Raji (cell line): Measurements from ENCODE around the gene IKZF3.
A peak's percentile ranks its signal among the peaks of the same experiment; 100 is the strongest.

Experiments used
- POLR2A ChIP-seq: IDR thresholded peaks from 2 replicates; pipeline ENCODE4 v1.6.1; 2011; ENCODE audit warnings: low read depth, low read length, control low read depth; ENCODE audit not compliant: insufficient read depth

The IKZF3 gene

GRCh38 chr17:39794249-39794970 is 69.7 kb downstream of the IKZF3 start:
- peak; percentile 31; the same call in 1 of the 2 replicates for TF ChIP-seq POLR2A

DNA sequence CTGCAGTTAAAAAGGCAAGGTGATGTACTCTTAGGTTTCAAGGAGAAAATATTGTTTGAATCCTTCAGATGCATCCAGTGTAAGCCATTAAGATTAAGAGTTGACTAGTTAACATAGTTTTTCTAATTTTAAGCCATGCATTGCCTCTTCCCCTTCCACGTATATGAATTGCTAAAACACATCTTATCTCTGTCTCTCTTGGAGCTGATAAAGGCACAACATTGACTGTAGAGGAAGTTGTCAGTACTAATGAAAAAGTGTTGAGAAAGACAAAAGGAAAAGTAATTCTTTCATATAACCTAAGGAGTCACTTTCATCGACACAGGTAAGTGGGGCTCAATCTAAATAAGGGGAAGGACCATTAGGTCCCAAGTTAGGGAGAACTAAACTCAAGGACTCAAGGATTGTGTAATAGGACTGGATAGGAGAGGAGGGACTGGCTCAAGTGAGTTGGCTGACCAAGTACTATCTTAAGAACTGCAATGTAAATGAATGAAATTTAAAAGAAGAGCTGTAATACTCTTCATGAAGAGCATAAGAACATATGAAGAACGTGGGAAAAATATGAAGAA is 70.7 kb downstream of the IKZF3 start:
- no peak for TF ChIP-seq POLR2A

GRCh38 chr17:39792526-39793221 is 71.4 kb downstream of the IKZF3 start:
- no peak for TF ChIP-seq POLR2A

- TF ChIP-seq POLR2A, result no peak
Observed at GRCh38 chr17:39791111-39791992, 72.8 kb downstream of the IKZF3 start.

DNA sequence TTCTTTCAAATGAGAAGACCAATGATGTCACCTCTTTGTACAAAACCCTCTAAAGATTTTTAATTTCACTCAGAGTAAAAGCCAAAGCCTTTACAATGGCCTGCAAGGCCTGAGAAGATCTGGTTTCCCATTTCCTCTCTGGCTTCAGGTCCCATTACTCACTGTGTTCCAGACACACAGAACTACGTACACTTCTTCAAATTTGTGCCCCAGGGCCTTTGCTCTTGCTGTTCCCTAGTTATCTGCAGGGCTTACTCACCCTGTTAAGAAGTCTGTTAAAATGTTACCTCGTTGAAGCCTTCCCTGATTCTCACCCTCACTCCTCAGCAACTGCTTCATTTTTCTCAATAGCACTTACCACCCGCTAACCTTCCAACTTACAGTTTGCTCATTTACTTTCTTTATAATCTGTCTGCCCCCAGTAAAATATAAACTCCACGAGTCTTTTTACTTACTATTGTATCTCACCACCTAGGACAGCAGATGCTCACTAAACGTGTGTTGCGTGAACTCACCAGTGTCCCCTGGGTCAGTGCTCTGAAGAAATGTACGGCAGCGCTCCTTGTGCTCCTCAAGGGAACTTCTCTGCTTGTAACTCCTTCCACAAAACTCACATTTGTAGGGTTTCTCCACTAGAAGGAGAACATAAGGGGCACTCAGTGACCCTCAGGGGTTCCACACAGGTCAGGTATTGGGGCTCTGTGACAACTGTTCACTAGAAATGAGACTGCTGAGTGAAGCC is 76.2 kb downstream of the IKZF3 start:
- no peak for TF ChIP-seq POLR2A

GRCh38 chr17:39787041-39787440 is 77.1 kb downstream of the IKZF3 start:
- no peak for TF ChIP-seq POLR2A

- TF ChIP-seq POLR2A, result no peak
Observed at GRCh38 chr17:39782980-39783379, 81.1 kb downstream of the IKZF3 start.

DNA sequence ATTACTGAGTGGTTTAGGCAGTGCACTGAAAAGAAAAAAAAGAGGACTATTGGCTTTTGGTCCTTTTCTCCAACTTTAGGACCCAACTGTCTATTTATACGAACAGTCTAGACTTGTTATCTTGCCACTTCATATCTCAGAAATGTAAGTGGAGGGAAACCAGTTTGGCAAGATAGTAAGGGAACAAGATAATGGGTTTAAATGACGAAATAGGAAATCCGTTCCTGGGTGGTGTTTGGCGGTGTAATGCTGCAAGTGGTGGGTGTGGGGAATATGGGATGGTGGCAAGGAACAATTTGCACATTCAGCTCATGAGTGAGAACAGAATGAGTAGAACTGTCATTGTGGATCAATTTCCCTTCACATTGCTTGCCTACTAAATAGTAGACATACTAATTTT is 81.6 kb downstream of the IKZF3 start:
- TF ChIP-seq POLR2A, result no peak

DNA sequence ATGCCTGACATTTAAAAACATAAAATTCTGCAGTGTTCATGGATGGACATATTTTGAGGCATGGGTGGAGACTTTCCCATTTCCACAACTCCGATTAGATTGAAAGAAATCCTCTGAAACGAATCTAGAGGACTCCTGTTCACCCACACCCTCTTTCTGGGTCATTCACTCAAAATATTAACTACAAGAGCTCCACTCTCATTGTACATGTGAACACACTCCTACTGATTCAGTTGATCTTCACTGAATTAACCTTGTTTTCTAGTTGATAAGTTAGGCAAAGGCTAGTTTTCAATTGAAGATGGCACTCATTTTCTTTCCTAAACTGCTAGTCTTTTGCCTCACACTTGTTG is 82.3 kb downstream of the IKZF3 start:
- TF ChIP-seq POLR2A, result no peak

GRCh38 chr17:39781031-39781860 is 82.9 kb downstream of the IKZF3 start:
- no peak for TF ChIP-seq POLR2A

GRCh38 chr17:39777534-39778365 is 86.4 kb downstream of the IKZF3 start:
- peak; percentile 76 for TF ChIP-seq POLR2A

DNA sequence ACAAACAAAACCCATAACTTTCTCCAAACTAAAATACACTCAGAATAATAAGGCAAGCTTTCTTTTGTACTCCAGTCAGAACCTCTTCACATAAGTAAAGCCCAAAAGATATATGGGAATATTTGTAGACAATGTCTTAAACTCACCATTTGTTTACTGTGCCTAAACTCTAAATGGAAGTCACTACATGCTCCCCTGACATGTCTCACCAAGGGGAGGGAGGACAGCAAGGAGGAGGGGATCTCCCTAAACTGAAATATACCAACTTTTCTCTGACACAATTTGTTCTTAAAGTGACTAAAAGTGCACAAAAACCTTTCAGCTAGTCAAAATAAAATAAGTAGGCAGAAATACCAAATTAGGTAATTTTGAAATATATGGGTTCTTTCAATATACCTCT is 87.9 kb downstream of the IKZF3 start:
- no peak for TF ChIP-seq POLR2A

GRCh38 chr17:39775031-39775430 is 89.1 kb downstream of the IKZF3 start:
- TF ChIP-seq POLR2A, result no peak; the same call in 1 of the 2 replicates
